GM23338 (cell line): ENCODE results near the gene CHST11. TPM values are rescaled to one million over a fixed set of nuclear protein-coding genes. Genes with fewer than 3 reads are reported as not detected.

Experiments
- ATAC-seq: fragments of 200-7000 bp; cut with Tn5 transposase; 3 replicates; pipeline ENCODE4 v1.9.1; 2020
- DNase-seq: peaks from one replicate; pipeline ENCODE4 v3.0.0-alpha.2; 2015; ENCODE audit warnings: low spot score
- H2AFZ ChIP-seq: fragments of 200-600 bp; sonication (generic); 2 replicates; pipeline ENCODE4 v1.8.0; 2016; ENCODE audit warnings: antibody characterized with exemption, mild to moderate bottlenecking, moderate library complexity
- H3F3A ChIP-seq: fragments of 200-600 bp; sonication (generic); replicated peaks from 2 replicates; pipeline ENCODE4 v1.8.0; 2017; ENCODE audit warnings: antibody characterized with exemption, mixed run types, low read depth
- H3K27ac ChIP-seq: fragments of 200-600 bp; sonication (generic); 2 replicates; pipeline ENCODE4 v1.6.1; 2016; ENCODE audit warnings: low read depth
- H3K27me3 ChIP-seq: fragments of 200-600 bp; sonication (generic); 2 replicates; pipeline ENCODE4 v1.8.0; 2016; ENCODE audit warnings: mild to moderate bottlenecking, mixed run types, moderate library complexity; ENCODE audit not compliant: insufficient read depth
- H3K36me3 ChIP-seq: fragments of 200-600 bp; sonication (generic); 2 replicates; pipeline ENCODE4 v1.8.0; 2016; ENCODE audit warnings: mild to moderate bottlenecking; ENCODE audit not compliant: insufficient read depth
- H3K4me1 ChIP-seq: fragments of 200-600 bp; sonication (generic); 2 replicates; pipeline ENCODE4 v1.8.0; 2016; ENCODE audit warnings: mild to moderate bottlenecking, moderate library complexity; ENCODE audit not compliant: insufficient read depth
- H3K4me2 ChIP-seq: fragments of 200-600 bp; sonication (generic); 2 replicates; pipeline ENCODE4 v1.7.1; 2017; ENCODE audit warnings: mixed run types
- H3K4me3 ChIP-seq: fragments of 200-600 bp; sonication (generic); 2 replicates; pipeline ENCODE4 v1.6.1; 2016; ENCODE audit warnings: mixed run types
- H3K79me2 ChIP-seq: fragments of 200-600 bp; sonication (generic); replicated peaks from 2 replicates; pipeline ENCODE4 v1.8.0; 2017; ENCODE audit warnings: mild to moderate bottlenecking; ENCODE audit not compliant: insufficient read depth
- H3K9me2 ChIP-seq: fragments of 200-600 bp; sonication (generic); 2 replicates; pipeline ENCODE4 v1.8.0; 2017; ENCODE audit not compliant: insufficient read depth
- H4K20me1 ChIP-seq: fragments of 200-600 bp; sonication (generic); replicated peaks from 2 replicates; pipeline ENCODE4 v1.8.0; 2017; ENCODE audit warnings: mild to moderate bottlenecking; ENCODE audit not compliant: insufficient read depth
- H3K27ac Mint-ChIP-seq: 2 replicates; pipeline ENCODE4 v1.8.0; 2020; ENCODE audit warnings: inconsistent platforms, mild to moderate bottlenecking, moderate library complexity, mixed read lengths
- H3K27me3 Mint-ChIP-seq: 3 replicates; pipeline ENCODE4 v1.8.0; 2022; ENCODE audit warnings: low read depth, mild to moderate bottlenecking, moderate library complexity, mixed read lengths, inconsistent platforms; ENCODE audit not compliant: insufficient read depth, poor library complexity
- H3K36me3 Mint-ChIP-seq: 3 replicates; pipeline ENCODE4 v1.8.0; 2021; ENCODE audit warnings: low read depth, mild to moderate bottlenecking, inconsistent platforms, moderate library complexity, mixed read lengths
- H3K4me1 Mint-ChIP-seq: 3 replicates; pipeline ENCODE4 v1.8.0; 2020; ENCODE audit warnings: mild to moderate bottlenecking, inconsistent platforms, mixed read lengths
- H3K4me3 Mint-ChIP-seq: 3 replicates; pipeline ENCODE4 v1.8.0; 2021; ENCODE audit warnings: moderate library complexity, mild to moderate bottlenecking, inconsistent platforms, mixed read lengths
- H3K9me3 Mint-ChIP-seq: 3 replicates; pipeline ENCODE4 v1.8.0; 2020; ENCODE audit warnings: moderate library complexity, mild to moderate bottlenecking, inconsistent platforms, mixed read lengths
- CREB1 ChIP-seq: fragments of 250-450 bp; sonication (Bioruptor Pico); IDR thresholded peaks from 2 replicates; pipeline ENCODE4 v1.5.0; 2020; ENCODE audit warnings: low read depth, mild to moderate bottlenecking, moderate library complexity
- CTCF ChIP-seq, 2 experiments: fragments of 200-600 bp in 1 of 2; sonication (generic) in 1 of 2; conservative IDR thresholded peaks; 2 replicates each; pipeline versions ENCODE4 v1.5.1 to v1.6.1; 2016 to 2017; ENCODE audit warnings: antibody characterized with exemption in 2 of 2, low read depth in 2 of 2, mild to moderate bottlenecking in 2 of 2, moderate library complexity in 1 of 2
- EZH2 ChIP-seq: fragments of 200-600 bp; sonication (generic); IDR thresholded peaks from one replicate; pipeline ENCODE4 v1.8.0; 2017; ENCODE audit warnings: antibody characterized with exemption, mild to moderate bottlenecking, low read depth; ENCODE audit not compliant: unreplicated experiment
- EZH2phosphoT487 ChIP-seq: fragments of 200-600 bp; sonication (generic); IDR thresholded peaks from one replicate; pipeline ENCODE4 v1.8.1; 2018; ENCODE audit warnings: antibody characterized with exemption; ENCODE audit not compliant: unreplicated experiment
- JUNB ChIP-seq: IDR thresholded peaks from one replicate; pipeline ENCODE4 v1.6.1; 2016; ENCODE audit warnings: antibody characterized with exemption; ENCODE audit not compliant: unreplicated experiment
- NANOG ChIP-seq: IDR thresholded peaks from 2 replicates; pipeline ENCODE4 v1.6.1; 2016; ENCODE audit warnings: antibody characterized with exemption, borderline replicate concordance
- POLR2AphosphoS5 ChIP-seq: IDR thresholded peaks from 2 replicates; pipeline ENCODE4 v1.6.1; 2016; ENCODE audit warnings: antibody characterized with exemption, low read depth
- STAT1 ChIP-seq: IDR thresholded peaks from one replicate; pipeline ENCODE4 v1.6.1; 2016; ENCODE audit warnings: antibody characterized with exemption; ENCODE audit not compliant: unreplicated experiment
- ZNF114 ChIP-seq: fragments of 250-450 bp; sonication (Bioruptor Pico); IDR thresholded peaks from 2 replicates; pipeline ENCODE4 v1.5.0; 2020; ENCODE audit warnings: mild to moderate bottlenecking, moderate library complexity
- ZNF331 ChIP-seq: fragments of 250-450 bp; sonication (Bioruptor Pico); IDR thresholded peaks from 2 replicates; pipeline ENCODE4 v1.5.0; 2020; ENCODE audit warnings: low read depth, mild to moderate bottlenecking, moderate library complexity
- polyA plus RNA-seq: library from polyadenylated mRNA; unstranded; fragments of >200 nt; fragmentation: Nextera tagmentation; extraction: Ambion mirVana; gene quantifications from 2 replicates; pipeline ENCODE4 v1.2.1, GENCODE V29; 2016
- total RNA-seq: library from RNA; depleted of rRNA; stranded (reverse); fragments of >200 nt; shearing (Covaris generic); gene quantifications from 2 replicates; pipeline ENCODE4 v1.2.3, GENCODE V29; 2014
- TF ChIP-seq, protein P1 (sequence below): IDR thresholded peaks from one replicate; pipeline ENCODE4 v1.6.1; 2018; ENCODE audit warnings: antibody characterized with exemption; ENCODE audit not compliant: unreplicated experiment
- TF ChIP-seq, protein P2 (sequence below): IDR thresholded peaks from 2 replicates; pipeline ENCODE4 v1.6.1; 2016; ENCODE audit warnings: antibody characterized with exemption
- TF ChIP-seq, protein P3 (sequence below): fragments of 250-450 bp; sonication (Bioruptor Pico); IDR thresholded peaks from 2 replicates; pipeline ENCODE4 v1.5.0; 2020; ENCODE audit warnings: mild to moderate bottlenecking, moderate library complexity

CHST11 gene
- total and polyA plus RNA-seq, 2 experiments from 2014 or later: 7.7 to 25.7 TPM

DNA sequence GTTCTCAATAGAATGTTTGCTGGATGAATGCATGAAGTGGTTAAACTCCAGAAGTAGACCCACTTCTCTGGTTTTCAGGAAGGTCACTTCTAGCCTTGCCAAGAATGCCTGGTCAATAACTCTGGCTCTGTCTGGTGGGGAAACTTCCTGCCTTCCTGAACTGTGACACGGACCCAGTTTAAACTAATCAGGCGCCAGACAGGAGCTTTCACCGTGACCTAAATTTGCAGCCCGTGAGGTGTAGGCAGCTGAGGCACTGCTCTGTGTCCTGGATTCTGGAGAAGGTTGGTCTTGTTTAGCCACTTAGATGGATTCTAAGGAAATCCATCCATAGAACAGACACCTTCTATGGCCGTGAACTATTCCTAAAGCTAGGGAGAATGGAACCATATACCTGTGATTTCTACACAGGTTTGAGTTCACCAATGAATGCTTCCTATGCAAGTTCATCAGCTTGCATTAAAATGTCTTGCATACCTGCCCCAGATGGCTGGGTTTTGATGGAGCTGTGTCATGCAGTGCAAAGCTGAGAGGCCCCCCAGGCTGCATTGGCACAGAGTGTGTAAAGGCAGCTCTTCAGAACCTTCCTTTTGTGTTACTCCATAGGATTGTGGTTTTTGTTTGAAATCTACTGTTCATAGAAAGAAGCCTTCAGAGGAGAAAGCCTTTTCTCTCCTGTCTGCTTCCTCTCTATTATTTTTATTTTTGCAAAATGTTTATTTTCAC lies 4.4 kb downstream of the CHST11 start:
- H3K4me3 Mint-ChIP-seq: no peak overlapping the region
- Histone ChIP-seq H3K36me3 (no peaks in the 10 kb centered on the region), H3K79me2 (peaks cover 63% of the 10 kb centered on the region), H3F3A (0 out of 2 replicates have a peak, but pooled peaks cover 6% of the 10 kb centered on the region), H3K27ac (no peak overlapping the region), H3K4me1 (peaks cover 23% of the 10 kb centered on the region), H3K9me2 (no peaks in the 10 kb centered on the region), H4K20me1 (peaks cover 17% of the 10 kb centered on the region; the same call in 1 of the 2 replicates), H3K4me2 (no peak overlapping the region), H2AFZ (no peak overlapping the region), H3K4me3 (no peak overlapping the region), H3K27me3 (peaks cover 21% of the 10 kb centered on the region)
- no peak for ATAC-seq
- peaks cover 25% of the 10 kb centered on the region for H3K27me3 Mint-ChIP-seq
- no peaks in the 10 kb centered on the region for H3K9me3 Mint-ChIP-seq
- H3K4me1 Mint-ChIP-seq: peaks cover 28% of the 10 kb centered on the region
- no peak for TF ChIP-seq JUNB
- TF ChIP-seq ZNF114: no peak
- TF ChIP-seq, protein P1, sequence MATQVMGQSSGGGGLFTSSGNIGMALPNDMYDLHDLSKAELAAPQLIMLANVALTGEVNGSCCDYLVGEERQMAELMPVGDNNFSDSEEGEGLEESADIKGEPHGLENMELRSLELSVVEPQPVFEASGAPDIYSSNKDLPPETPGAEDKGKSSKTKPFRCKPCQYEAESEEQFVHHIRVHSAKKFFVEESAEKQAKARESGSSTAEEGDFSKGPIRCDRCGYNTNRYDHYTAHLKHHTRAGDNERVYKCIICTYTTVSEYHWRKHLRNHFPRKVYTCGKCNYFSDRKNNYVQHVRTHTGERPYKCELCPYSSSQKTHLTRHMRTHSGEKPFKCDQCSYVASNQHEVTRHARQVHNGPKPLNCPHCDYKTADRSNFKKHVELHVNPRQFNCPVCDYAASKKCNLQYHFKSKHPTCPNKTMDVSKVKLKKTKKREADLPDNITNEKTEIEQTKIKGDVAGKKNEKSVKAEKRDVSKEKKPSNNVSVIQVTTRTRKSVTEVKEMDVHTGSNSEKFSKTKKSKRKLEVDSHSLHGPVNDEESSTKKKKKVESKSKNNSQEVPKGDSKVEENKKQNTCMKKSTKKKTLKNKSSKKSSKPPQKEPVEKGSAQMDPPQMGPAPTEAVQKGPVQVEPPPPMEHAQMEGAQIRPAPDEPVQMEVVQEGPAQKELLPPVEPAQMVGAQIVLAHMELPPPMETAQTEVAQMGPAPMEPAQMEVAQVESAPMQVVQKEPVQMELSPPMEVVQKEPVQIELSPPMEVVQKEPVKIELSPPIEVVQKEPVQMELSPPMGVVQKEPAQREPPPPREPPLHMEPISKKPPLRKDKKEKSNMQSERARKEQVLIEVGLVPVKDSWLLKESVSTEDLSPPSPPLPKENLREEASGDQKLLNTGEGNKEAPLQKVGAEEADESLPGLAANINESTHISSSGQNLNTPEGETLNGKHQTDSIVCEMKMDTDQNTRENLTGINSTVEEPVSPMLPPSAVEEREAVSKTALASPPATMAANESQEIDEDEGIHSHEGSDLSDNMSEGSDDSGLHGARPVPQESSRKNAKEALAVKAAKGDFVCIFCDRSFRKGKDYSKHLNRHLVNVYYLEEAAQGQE: no peak
- TF ChIP-seq NANOG: no peak
- TF ChIP-seq EZH2: no peak
- TF ChIP-seq, protein P2, sequence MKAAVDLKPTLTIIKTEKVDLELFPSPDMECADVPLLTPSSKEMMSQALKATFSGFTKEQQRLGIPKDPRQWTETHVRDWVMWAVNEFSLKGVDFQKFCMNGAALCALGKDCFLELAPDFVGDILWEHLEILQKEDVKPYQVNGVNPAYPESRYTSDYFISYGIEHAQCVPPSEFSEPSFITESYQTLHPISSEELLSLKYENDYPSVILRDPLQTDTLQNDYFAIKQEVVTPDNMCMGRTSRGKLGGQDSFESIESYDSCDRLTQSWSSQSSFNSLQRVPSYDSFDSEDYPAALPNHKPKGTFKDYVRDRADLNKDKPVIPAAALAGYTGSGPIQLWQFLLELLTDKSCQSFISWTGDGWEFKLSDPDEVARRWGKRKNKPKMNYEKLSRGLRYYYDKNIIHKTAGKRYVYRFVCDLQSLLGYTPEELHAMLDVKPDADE: no peak
- TF ChIP-seq CTCF (conservative IDR thresholded peaks at IDR 0.05; ENCODE audit: low read depth in 2 of 2): no peak
- no peak for TF ChIP-seq STAT1
- no peak for TF ChIP-seq EZH2phosphoT487
- no peak for TF ChIP-seq CREB1
- no peak for TF ChIP-seq ZNF331 (CRISPR knock-in tag)
- no peak for TF ChIP-seq POLR2AphosphoS5
- TF ChIP-seq, protein P3, sequence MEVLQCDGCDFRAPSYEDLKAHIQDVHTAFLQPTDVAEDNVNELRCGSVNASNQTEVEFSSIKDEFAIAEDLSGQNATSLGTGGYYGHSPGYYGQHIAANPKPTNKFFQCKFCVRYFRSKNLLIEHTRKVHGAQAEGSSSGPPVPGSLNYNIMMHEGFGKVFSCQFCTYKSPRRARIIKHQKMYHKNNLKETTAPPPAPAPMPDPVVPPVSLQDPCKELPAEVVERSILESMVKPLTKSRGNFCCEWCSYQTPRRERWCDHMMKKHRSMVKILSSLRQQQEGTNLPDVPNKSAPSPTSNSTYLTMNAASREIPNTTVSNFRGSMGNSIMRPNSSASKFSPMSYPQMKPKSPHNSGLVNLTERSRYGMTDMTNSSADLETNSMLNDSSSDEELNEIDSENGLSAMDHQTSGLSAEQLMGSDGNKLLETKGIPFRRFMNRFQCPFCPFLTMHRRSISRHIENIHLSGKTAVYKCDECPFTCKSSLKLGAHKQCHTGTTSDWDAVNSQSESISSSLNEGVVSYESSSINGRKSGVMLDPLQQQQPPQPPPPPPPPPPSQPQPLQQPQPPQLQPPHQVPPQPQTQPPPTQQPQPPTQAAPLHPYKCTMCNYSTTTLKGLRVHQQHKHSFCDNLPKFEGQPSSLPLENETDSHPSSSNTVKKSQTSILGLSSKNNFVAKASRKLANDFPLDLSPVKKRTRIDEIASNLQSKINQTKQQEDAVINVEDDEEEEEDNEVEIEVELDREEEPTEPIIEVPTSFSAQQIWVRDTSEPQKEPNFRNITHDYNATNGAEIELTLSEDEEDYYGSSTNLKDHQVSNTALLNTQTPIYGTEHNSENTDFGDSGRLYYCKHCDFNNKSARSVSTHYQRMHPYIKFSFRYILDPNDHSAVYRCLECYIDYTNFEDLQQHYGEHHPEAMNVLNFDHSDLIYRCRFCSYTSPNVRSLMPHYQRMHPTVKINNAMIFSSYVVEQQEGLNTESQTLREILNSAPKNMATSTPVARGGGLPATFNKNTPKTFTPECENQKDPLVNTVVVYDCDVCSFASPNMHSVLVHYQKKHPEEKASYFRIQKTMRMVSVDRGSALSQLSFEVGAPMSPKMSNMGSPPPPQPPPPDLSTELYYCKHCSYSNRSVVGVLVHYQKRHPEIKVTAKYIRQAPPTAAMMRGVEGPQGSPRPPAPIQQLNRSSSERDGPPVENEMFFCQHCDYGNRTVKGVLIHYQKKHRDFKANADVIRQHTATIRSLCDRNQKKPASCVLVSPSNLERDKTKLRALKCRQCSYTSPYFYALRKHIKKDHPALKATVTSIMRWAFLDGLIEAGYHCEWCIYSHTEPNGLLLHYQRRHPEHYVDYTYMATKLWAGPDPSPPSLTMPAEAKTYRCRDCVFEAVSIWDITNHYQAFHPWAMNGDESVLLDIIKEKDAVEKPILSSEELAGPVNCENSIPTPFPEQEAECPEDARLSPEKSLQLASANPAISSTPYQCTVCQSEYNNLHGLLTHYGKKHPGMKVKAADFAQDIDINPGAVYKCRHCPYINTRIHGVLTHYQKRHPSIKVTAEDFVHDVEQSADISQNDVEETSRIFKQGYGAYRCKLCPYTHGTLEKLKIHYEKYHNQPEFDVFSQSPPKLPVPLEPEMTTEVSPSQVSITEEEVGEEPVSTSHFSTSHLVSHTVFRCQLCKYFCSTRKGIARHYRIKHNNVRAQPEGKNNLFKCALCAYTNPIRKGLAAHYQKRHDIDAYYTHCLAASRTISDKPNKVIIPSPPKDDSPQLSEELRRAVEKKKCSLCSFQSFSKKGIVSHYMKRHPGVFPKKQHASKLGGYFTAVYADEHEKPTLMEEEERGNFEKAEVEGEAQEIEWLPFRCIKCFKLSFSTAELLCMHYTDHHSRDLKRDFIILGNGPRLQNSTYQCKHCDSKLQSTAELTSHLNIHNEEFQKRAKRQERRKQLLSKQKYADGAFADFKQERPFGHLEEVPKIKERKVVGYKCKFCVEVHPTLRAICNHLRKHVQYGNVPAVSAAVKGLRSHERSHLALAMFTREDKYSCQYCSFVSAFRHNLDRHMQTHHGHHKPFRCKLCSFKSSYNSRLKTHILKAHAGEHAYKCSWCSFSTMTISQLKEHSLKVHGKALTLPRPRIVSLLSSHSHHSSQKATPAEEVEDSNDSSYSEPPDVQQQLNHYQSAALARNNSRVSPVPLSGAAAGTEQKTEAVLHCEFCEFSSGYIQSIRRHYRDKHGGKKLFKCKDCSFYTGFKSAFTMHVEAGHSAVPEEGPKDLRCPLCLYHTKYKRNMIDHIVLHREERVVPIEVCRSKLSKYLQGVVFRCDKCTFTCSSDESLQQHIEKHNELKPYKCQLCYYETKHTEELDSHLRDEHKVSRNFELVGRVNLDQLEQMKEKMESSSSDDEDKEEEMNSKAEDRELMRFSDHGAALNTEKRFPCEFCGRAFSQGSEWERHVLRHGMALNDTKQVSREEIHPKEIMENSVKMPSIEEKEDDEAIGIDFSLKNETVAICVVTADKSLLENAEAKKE: no peak
- no peaks in the 10 kb centered on the region; the same call in 2 of the 3 replicates for H3K36me3 Mint-ChIP-seq
- no peak overlapping the region for H3K27ac Mint-ChIP-seq
- no peak for DNase-seq
